ENCODE data around the gene CYS1.
"Not testable (repeated sequence)": the region's sequence is repeated elsewhere in the genome, so short reads cannot be mapped to it uniquely, and the experiment has no call there.

CYS1 gene

GRCh38 chr2:10014418-10015190, 65.6 kb downstream of the CYS1 start:
- no peak overlapping the region for H3K27ac ChIP-seq (ENCODE audit: low read length)
- no peak for DNase-seq (ENCODE audit: low read depth, low spot score)
- H3K27me3 ChIP-seq (ENCODE audit: control insufficient read depth, insufficient read depth, low read length) = no peaks in the 10 kb centered on the region
- 100% methylated on average over 3 of the region's 42 CpGs for WGBS (ENCODE audit: insufficient coverage, insufficient read length)
- H3K9me3 ChIP-seq (ENCODE audit: control insufficient read depth, insufficient read depth, low read length) = no peaks in the 10 kb centered on the region
- no peak overlapping the region for H3K4me3 ChIP-seq (ENCODE audit: low read length)
- H3K36me3 ChIP-seq (ENCODE audit: control insufficient read depth, insufficient read depth, low read length) = no peaks in the 10 kb centered on the region
- no peaks in the 10 kb centered on the region; the same call in 1 of the 2 replicates for H3K4me1 ChIP-seq (ENCODE audit: control insufficient read depth, insufficient read depth, low read length)

- not testable (repeated sequence) for H3K4me1 ChIP-seq (ENCODE audit: control insufficient read depth, insufficient read depth, low read length); H3K27ac ChIP-seq (ENCODE audit: low read length); H3K9me3 ChIP-seq (ENCODE audit: control insufficient read depth, insufficient read depth, low read length); H3K27me3 ChIP-seq (ENCODE audit: control insufficient read depth, insufficient read depth, low read length); H3K36me3 ChIP-seq (ENCODE audit: control insufficient read depth, insufficient read depth, low read length); DNase-seq (ENCODE audit: low read depth, low spot score); H3K4me3 ChIP-seq (ENCODE audit: low read length)
- 100% methylated on average over 4 of the region's 43 CpGs for WGBS (ENCODE audit: insufficient coverage, insufficient read length)
Measured at GRCh38 chr2:10013651-10014417, 66.4 kb downstream of the CYS1 start.

- H3K4me3 ChIP-seq (ENCODE audit: low read length) = no peak overlapping the region
- no peaks in the 10 kb centered on the region for H3K36me3 ChIP-seq (ENCODE audit: control insufficient read depth, insufficient read depth, low read length)
- no peaks in the 10 kb centered on the region for H3K27me3 ChIP-seq (ENCODE audit: control insufficient read depth, insufficient read depth, low read length)
- H3K9me3 ChIP-seq (ENCODE audit: control insufficient read depth, insufficient read depth, low read length) = no peaks in the 10 kb centered on the region
- no peak overlapping the region for H3K27ac ChIP-seq (ENCODE audit: low read length)
- no CpG with 5 or more reads among the region's 29 CpGs for WGBS (ENCODE audit: insufficient coverage, insufficient read length)
- no peaks in the 10 kb centered on the region; the same call in 1 of the 2 replicates for H3K4me1 ChIP-seq (ENCODE audit: control insufficient read depth, insufficient read depth, low read length)
- DNase-seq (ENCODE audit: low read depth, low spot score) = no peak
Measured at GRCh38 chr2:10012963-10013461, 67.2 kb downstream of the CYS1 start.

- not testable (repeated sequence) for H3K36me3 ChIP-seq (ENCODE audit: control insufficient read depth, insufficient read depth, low read length); H3K4me3 ChIP-seq (ENCODE audit: low read length); H3K27ac ChIP-seq (ENCODE audit: low read length); H3K27me3 ChIP-seq (ENCODE audit: control insufficient read depth, insufficient read depth, low read length); DNase-seq (ENCODE audit: low read depth, low spot score); H3K9me3 ChIP-seq (ENCODE audit: control insufficient read depth, insufficient read depth, low read length); H3K4me1 ChIP-seq (ENCODE audit: control insufficient read depth, insufficient read depth, low read length)
- no CpG with 5 or more reads among the region's 37 CpGs for WGBS (ENCODE audit: insufficient coverage, insufficient read length)
Measured at GRCh38 chr2:10012366-10012962, 67.7 kb downstream of the CYS1 start.

- H3K27me3 ChIP-seq (ENCODE audit: control insufficient read depth, insufficient read depth, low read length); H3K27ac ChIP-seq (ENCODE audit: low read length); H3K36me3 ChIP-seq (ENCODE audit: control insufficient read depth, insufficient read depth, low read length); H3K4me1 ChIP-seq (ENCODE audit: control insufficient read depth, insufficient read depth, low read length); H3K4me3 ChIP-seq (ENCODE audit: low read length); H3K9me3 ChIP-seq (ENCODE audit: control insufficient read depth, insufficient read depth, low read length); DNase-seq (ENCODE audit: low read depth, low spot score): not testable (repeated sequence)
- no CpG with 5 or more reads among the region's 61 CpGs for WGBS (ENCODE audit: insufficient coverage, insufficient read length)
Measured at GRCh38 chr2:10011606-10012325, 68.4 kb downstream of the CYS1 start.

- not testable (repeated sequence) for H3K4me1 ChIP-seq (ENCODE audit: control insufficient read depth, insufficient read depth, low read length); H3K9me3 ChIP-seq (ENCODE audit: control insufficient read depth, insufficient read depth, low read length); H3K27ac ChIP-seq (ENCODE audit: low read length); H3K27me3 ChIP-seq (ENCODE audit: control insufficient read depth, insufficient read depth, low read length); H3K36me3 ChIP-seq (ENCODE audit: control insufficient read depth, insufficient read depth, low read length); H3K4me3 ChIP-seq (ENCODE audit: low read length); DNase-seq (ENCODE audit: low read depth, low spot score)
- no CpG with 5 or more reads among the region's 52 CpGs for WGBS (ENCODE audit: insufficient coverage, insufficient read length)
Measured at GRCh38 chr2:10010861-10011605, 69.2 kb downstream of the CYS1 start.

- H3K4me1 ChIP-seq (ENCODE audit: control insufficient read depth, insufficient read depth, low read length) = peaks cover 1% of the 10 kb centered on the region; the same call in 1 of the 2 replicates
- H3K4me3 ChIP-seq (ENCODE audit: low read length) = no peak overlapping the region
- no CpG with 5 or more reads among the region's 36 CpGs for WGBS (ENCODE audit: insufficient coverage, insufficient read length)
- H3K36me3 ChIP-seq (ENCODE audit: control insufficient read depth, insufficient read depth, low read length) = no peaks in the 10 kb centered on the region
- H3K9me3 ChIP-seq (ENCODE audit: control insufficient read depth, insufficient read depth, low read length) = no peaks in the 10 kb centered on the region
- H3K27ac ChIP-seq (ENCODE audit: low read length) = no peak overlapping the region
- DNase-seq (ENCODE audit: low read depth, low spot score) = no peak
- H3K27me3 ChIP-seq (ENCODE audit: control insufficient read depth, insufficient read depth, low read length) = no peaks in the 10 kb centered on the region
Measured at GRCh38 chr2:10009811-10010781, 70.1 kb downstream of the CYS1 start.

GRCh38 chr2:10009271-10009810, 70.9 kb downstream of the CYS1 start:
- H3K27ac ChIP-seq (ENCODE audit: low read length) = no peak overlapping the region
- DNase-seq (ENCODE audit: low read depth, low spot score) = no peak
- WGBS (ENCODE audit: insufficient coverage, insufficient read length) = no CpG with 5 or more reads among the region's 19 CpGs
- no peaks in the 10 kb centered on the region for H3K36me3 ChIP-seq (ENCODE audit: control insufficient read depth, insufficient read depth, low read length)
- H3K4me1 ChIP-seq (ENCODE audit: control insufficient read depth, insufficient read depth, low read length) = peaks cover 1% of the 10 kb centered on the region; the same call in 1 of the 2 replicates
- no peaks in the 10 kb centered on the region for H3K9me3 ChIP-seq (ENCODE audit: control insufficient read depth, insufficient read depth, low read length)
- no peaks in the 10 kb centered on the region for H3K27me3 ChIP-seq (ENCODE audit: control insufficient read depth, insufficient read depth, low read length)
- H3K4me3 ChIP-seq (ENCODE audit: low read length) = no peak overlapping the region

GRCh38 chr2:10008809-10009176, 71.4 kb downstream of the CYS1 start:
- no peaks in the 10 kb centered on the region for H3K27me3 ChIP-seq (ENCODE audit: control insufficient read depth, insufficient read depth, low read length)
- no peaks in the 10 kb centered on the region for H3K36me3 ChIP-seq (ENCODE audit: control insufficient read depth, insufficient read depth, low read length)
- no peaks in the 10 kb centered on the region for H3K9me3 ChIP-seq (ENCODE audit: control insufficient read depth, insufficient read depth, low read length)
- H3K27ac ChIP-seq (ENCODE audit: low read length) = no peak overlapping the region
- WGBS (ENCODE audit: insufficient coverage, insufficient read length) = no CpG with 5 or more reads among the region's 9 CpGs
- no peak overlapping the region for H3K4me3 ChIP-seq (ENCODE audit: low read length)
- peaks cover 1% of the 10 kb centered on the region; the same call in 1 of the 2 replicates for H3K4me1 ChIP-seq (ENCODE audit: control insufficient read depth, insufficient read depth, low read length)
- no peak for DNase-seq (ENCODE audit: low read depth, low spot score)

All from iPS DF 6.9 (cell line).